Esophagus squamous epithelium (tissue), 4 donors: ENCODE results near the gene ZDHHC15.

ENCODE experiments used
- POLR2A ChIP-seq, 4 donors: fragments of 450-650 bp; IDR thresholded peaks; one replicate each; pipeline ENCODE4 v1.6.1; 2017; ENCODE audit warnings: antibody characterized with exemption in 4 of 4, mild to moderate bottlenecking in 4 of 4, moderate library complexity in 3 of 4
- TF ChIP-seq, protein P1 (sequence below), 6 experiments: fragments of 450-650 bp in 4 of 6; fragments of 200-600 bp in 2 of 6; sonication (generic) in 2 of 6; IDR thresholded peaks; one replicate each; pipeline ENCODE4 v1.5.1; 2016 to 2019; ENCODE audit warnings: antibody characterized with exemption in 6 of 6, mild to moderate bottlenecking in 4 of 6, moderate library complexity in 4 of 6

DNA sequence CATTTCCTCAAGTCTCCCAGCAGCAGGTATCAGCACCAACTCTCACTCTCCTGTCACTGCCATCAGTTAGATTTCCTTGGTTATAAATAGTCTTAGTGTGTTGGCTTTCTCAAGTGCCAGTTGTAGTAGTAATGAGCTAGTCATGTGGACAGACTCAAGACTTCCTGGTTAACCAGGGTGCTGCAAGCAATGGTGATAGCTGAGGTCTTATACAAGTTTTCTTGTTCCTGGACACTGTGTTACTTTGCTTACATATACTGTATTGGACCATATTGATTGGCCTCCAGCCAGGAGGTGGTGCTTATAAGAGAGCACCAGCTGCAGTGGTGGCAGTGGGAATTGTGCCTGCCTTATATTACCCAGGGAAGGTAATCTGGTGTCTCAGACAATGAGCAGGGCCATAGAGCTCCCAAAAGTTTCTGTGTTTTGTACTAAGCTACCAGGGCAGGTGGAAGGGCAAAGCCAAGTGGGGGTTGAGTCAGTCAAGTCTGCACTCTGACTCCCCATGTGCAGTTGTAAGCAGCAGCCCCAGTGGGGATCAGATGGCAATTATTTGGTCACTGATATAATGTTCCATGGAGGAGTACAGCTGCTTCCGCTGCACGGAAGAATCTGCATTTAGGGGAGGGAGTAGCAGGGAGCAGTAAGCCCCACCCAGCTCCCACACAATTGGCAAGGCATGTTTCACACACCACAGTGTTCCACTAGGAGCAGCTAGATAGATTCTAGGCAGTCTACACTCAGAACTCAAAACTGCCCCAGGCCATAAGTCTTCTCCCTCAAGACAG is 24.1 kb upstream of the ZDHHC15 start:
- TF ChIP-seq POLR2A (IDR thresholded peaks at IDR 0.05): no peak
- TF ChIP-seq, protein P1, sequence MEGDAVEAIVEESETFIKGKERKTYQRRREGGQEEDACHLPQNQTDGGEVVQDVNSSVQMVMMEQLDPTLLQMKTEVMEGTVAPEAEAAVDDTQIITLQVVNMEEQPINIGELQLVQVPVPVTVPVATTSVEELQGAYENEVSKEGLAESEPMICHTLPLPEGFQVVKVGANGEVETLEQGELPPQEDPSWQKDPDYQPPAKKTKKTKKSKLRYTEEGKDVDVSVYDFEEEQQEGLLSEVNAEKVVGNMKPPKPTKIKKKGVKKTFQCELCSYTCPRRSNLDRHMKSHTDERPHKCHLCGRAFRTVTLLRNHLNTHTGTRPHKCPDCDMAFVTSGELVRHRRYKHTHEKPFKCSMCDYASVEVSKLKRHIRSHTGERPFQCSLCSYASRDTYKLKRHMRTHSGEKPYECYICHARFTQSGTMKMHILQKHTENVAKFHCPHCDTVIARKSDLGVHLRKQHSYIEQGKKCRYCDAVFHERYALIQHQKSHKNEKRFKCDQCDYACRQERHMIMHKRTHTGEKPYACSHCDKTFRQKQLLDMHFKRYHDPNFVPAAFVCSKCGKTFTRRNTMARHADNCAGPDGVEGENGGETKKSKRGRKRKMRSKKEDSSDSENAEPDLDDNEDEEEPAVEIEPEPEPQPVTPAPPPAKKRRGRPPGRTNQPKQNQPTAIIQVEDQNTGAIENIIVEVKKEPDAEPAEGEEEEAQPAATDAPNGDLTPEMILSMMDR (IDR thresholded peaks at IDR 0.05): no peak
